Measurements from ENCODE around the gene STRIT1.

- TF ChIP-seq ZNF197 (CRISPR knock-in tag; IDR thresholded peaks at IDR 0.05; ENCODE audit: low read depth), result no peak
- TF ChIP-seq NFYB (IDR thresholded peaks at IDR 0.05; ENCODE audit: extremely low read depth, insufficient read length), result no peak
- no peak for TF ChIP-seq CBX3 (IDR thresholded peaks at IDR 0.05; ENCODE audit: borderline replicate concordance in 1 of 2, low read length in 2 of 2)
- TF ChIP-seq KDM5B (IDR thresholded peaks at IDR 0.05; ENCODE audit: insufficient replicate concordance, low read depth, low read length), result no peak
- TF ChIP-seq SRSF1 (IDR thresholded peaks at IDR 0.05; ENCODE audit: low read depth, low read length), result no peak
- no peak for TF ChIP-seq MYC (IDR thresholded peaks at IDR 0.05; ENCODE audit: low read depth, low read length)
- TF ChIP-seq MYC (CRISPR knock-in tag; IDR thresholded peaks at IDR 0.05; ENCODE audit: borderline replicate concordance, low read depth), result no peak
- no peak for TF ChIP-seq SAFB2 (IDR thresholded peaks at IDR 0.05; ENCODE audit: borderline replicate concordance, low read depth, low read length, severe bottlenecking)
- no peak for TF ChIP-seq RBFOX2 (IDR thresholded peaks at IDR 0.05; ENCODE audit: low read depth, low read length)
- no peak for TF ChIP-seq JUN (IDR thresholded peaks at IDR 0.05; ENCODE audit: borderline replicate concordance, low read depth, low read length)
- no peak for TF ChIP-seq JUN (CRISPR knock-in tag; IDR thresholded peaks at IDR 0.05; ENCODE audit: borderline replicate concordance)
- TF ChIP-seq ZNF282 (CRISPR knock-in tag; IDR thresholded peaks at IDR 0.05), result no peak
- no peak for TF ChIP-seq NCOA2 (IDR thresholded peaks at IDR 0.05; ENCODE audit: partially characterized antibody in 2 of 2)
- no peak for TF ChIP-seq TRIM28 (IDR thresholded peaks at IDR 0.05)
- TF ChIP-seq EP400 (IDR thresholded peaks at IDR 0.05), result no peak
Observed at GRCh38 chr3:155285936-155286335, 7.5 kb downstream of the STRIT1 start.
